ENCODE results near the gene CMTM1. TPM values are rescaled to one million over a fixed set of nuclear protein-coding genes. Genes with fewer than 3 reads are reported as not detected.

CMTM1 gene
- total RNA-seq, 2 donors from 2014 or later = 3.8 to 5.3 TPM

- WGBS, 2 experiments (ENCODE audit: insufficient coverage in 1 of 2, insufficient read length in 1 of 2) = 91 to 94% methylated on average over 7 to 8 of the region's 8 CpGs
- no peaks in the 10 kb centered on the region for H3K27me3 ChIP-seq (ENCODE audit: control insufficient read depth, insufficient read depth, low read length, poor library complexity, severe bottlenecking)
- H3K9me3 Mint-ChIP-seq = peaks cover 4% of the 10 kb centered on the region
- no peak overlapping the region for H3K9ac ChIP-seq (ENCODE audit: extremely low read depth, low read length, poor library complexity, severe bottlenecking)
- peak overlapping the region; percentile 63 for H3K4me3 Mint-ChIP-seq
- H3K27ac ChIP-seq (ENCODE audit: low read depth, low read length) = no peak overlapping the region
- no peaks in the 10 kb centered on the region for H3K9me3 ChIP-seq (ENCODE audit: control insufficient read depth, low read length)
- H3K36me3 Mint-ChIP-seq (ENCODE audit: low read depth) = peaks cover 7% of the 10 kb centered on the region
- H3K4me3 ChIP-seq (ENCODE audit: low read length) = peak overlapping the region; percentile 82
- H3K27ac Mint-ChIP-seq = no peak overlapping the region
- no peak for DNase-seq
- peaks cover 4% of the 10 kb centered on the region for H3K36me3 ChIP-seq (ENCODE audit: control insufficient read depth, insufficient read depth, low read length)
- peaks cover 4% of the 10 kb centered on the region for H3K4me1 ChIP-seq (ENCODE audit: control insufficient read depth, insufficient read depth, low read length)
- H3K4me1 Mint-ChIP-seq = peaks cover 21% of the 10 kb centered on the region
- H3K27me3 Mint-ChIP-seq (ENCODE audit: insufficient read depth) = peaks cover 12% of the 10 kb centered on the region
- TF ChIP-seq CTCF (conservative IDR thresholded peaks at IDR 0.05) = no peak
These were observed 13.0 kb upstream of the CMTM1 start for GRCh38 chr16:66553223-66553622.

- peak overlapping the region; percentile 82 for H3K4me3 ChIP-seq (ENCODE audit: low read length)
- H3K27ac Mint-ChIP-seq = no peak overlapping the region
- no peak overlapping the region for H3K4me3 Mint-ChIP-seq
- H3K36me3 Mint-ChIP-seq (ENCODE audit: low read depth) = peaks cover 9% of the 10 kb centered on the region
- H3K9me3 ChIP-seq (ENCODE audit: control insufficient read depth, low read length) = no peaks in the 10 kb centered on the region
- DNase-seq = no peak
- no peaks in the 10 kb centered on the region for H3K27me3 ChIP-seq (ENCODE audit: control insufficient read depth, insufficient read depth, low read length, poor library complexity, severe bottlenecking)
- peaks cover 12% of the 10 kb centered on the region for H3K27me3 Mint-ChIP-seq (ENCODE audit: insufficient read depth)
- H3K4me1 Mint-ChIP-seq = peaks cover 13% of the 10 kb centered on the region
- WGBS, 2 experiments (ENCODE audit: insufficient coverage in 1 of 2, insufficient read length in 1 of 2) = 98 to 100% methylated on average over 3 of the region's 3 CpGs
- no peak for TF ChIP-seq CTCF (conservative IDR thresholded peaks at IDR 0.05)
- peaks cover 4% of the 10 kb centered on the region for H3K4me1 ChIP-seq (ENCODE audit: control insufficient read depth, insufficient read depth, low read length)
- H3K27ac ChIP-seq (ENCODE audit: low read depth, low read length) = no peak overlapping the region
- peaks cover 4% of the 10 kb centered on the region for H3K9me3 Mint-ChIP-seq
- H3K9ac ChIP-seq (ENCODE audit: extremely low read depth, low read length, poor library complexity, severe bottlenecking) = no peak overlapping the region
- peaks cover 7% of the 10 kb centered on the region for H3K36me3 ChIP-seq (ENCODE audit: control insufficient read depth, insufficient read depth, low read length)
These were observed 12.2 kb upstream of the CMTM1 start for GRCh38 chr16:66554021-66554420.

GRCh38 chr16:66554495-66554894, 11.7 kb upstream of the CMTM1 start:
- no peak for DNase-seq
- no peak overlapping the region for H3K27ac ChIP-seq (ENCODE audit: low read depth, low read length)
- peaks cover 4% of the 10 kb centered on the region for H3K9me3 Mint-ChIP-seq
- no peaks in the 10 kb centered on the region for H3K4me1 ChIP-seq (ENCODE audit: control insufficient read depth, insufficient read depth, low read length)
- H3K4me1 Mint-ChIP-seq = peaks cover 11% of the 10 kb centered on the region
- no peak overlapping the region for H3K4me3 Mint-ChIP-seq
- H3K36me3 Mint-ChIP-seq (ENCODE audit: low read depth) = peaks cover 9% of the 10 kb centered on the region
- no peaks in the 10 kb centered on the region for H3K27me3 ChIP-seq (ENCODE audit: control insufficient read depth, insufficient read depth, low read length, poor library complexity, severe bottlenecking)
- no peak overlapping the region for H3K9ac ChIP-seq (ENCODE audit: extremely low read depth, low read length, poor library complexity, severe bottlenecking)
- H3K4me3 ChIP-seq (ENCODE audit: low read length) = no peak overlapping the region
- TF ChIP-seq CTCF (conservative IDR thresholded peaks at IDR 0.05) = no peak
- no peak overlapping the region for H3K27ac Mint-ChIP-seq
- WGBS, 2 experiments (ENCODE audit: insufficient coverage in 1 of 2, insufficient read length in 1 of 2) = 95 to 99% methylated on average over 5 to 6 of the region's 6 CpGs
- H3K9me3 ChIP-seq (ENCODE audit: control insufficient read depth, low read length) = no peaks in the 10 kb centered on the region
- peaks cover 7% of the 10 kb centered on the region for H3K36me3 ChIP-seq (ENCODE audit: control insufficient read depth, insufficient read depth, low read length)
- peaks cover 12% of the 10 kb centered on the region for H3K27me3 Mint-ChIP-seq (ENCODE audit: insufficient read depth)
